ENCODE data around the gene NSG1.
"Not testable (repeated sequence)": the region's sequence is repeated elsewhere in the genome, so short reads cannot be mapped to it uniquely, and the experiment has no call there.

Gene NSG1

GRCh38 chr4:4411906-4412305, 25.0 kb downstream of the NSG1 start:
- DNase-seq = no peak
- intact Hi-C loops (cut with DNase I) = no loop called here

- intact Hi-C loops (cut with DNase I) = no loop called here
- DNase-seq = peak in 1 of 42 donors; percentile 3
These were observed 25.9 kb downstream of the NSG1 start for GRCh38 chr4:4412641-4413372.

DNA sequence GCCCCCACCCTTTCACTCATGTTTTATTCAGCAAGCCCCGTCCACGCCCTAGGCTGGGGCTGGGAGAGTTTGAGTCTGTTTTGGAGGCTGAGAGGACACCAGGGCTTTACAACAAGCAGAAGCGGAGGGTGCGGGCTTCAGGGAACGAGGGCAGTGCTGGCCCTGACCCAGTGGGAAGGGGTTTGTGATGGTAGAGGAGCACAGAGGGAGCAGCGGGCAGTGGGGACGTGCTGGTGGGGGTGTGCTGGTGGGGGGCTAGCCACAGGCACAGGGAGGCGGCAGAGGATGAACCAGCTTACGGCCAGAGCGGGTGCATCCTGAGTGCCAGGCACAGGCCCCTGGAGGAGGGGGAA, 26.4 kb downstream of the NSG1 start:
- intact Hi-C loops (cut with DNase I) = no loop called here
- no peak for DNase-seq

DNA sequence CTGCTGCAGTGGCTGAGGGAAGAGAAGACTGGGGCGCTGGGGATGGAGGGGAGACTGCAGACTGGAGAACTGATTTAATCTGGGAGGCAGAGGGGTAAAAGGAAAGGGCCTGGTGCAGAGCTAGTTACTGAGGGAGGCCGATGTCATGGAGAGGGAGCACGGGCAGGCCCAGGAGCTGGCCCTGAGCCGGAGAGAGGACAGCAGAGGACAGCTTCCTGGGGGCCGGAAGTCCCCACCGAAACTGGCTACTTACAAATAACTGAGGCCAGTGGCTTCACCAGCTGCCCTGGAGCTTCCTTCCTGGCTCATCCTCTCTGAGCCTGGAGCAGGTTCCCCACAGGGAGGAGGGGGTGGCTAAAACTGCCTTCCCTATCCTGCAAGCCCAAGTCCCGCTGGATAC, 26.9 kb downstream of the NSG1 start:
- no peak for DNase-seq
- intact Hi-C loops (cut with DNase I) = no loop called here

GRCh38 chr4:4415107-4415805, 28.4 kb downstream of the NSG1 start:
- DNase-seq = peak in 1 of 42 donors; percentile 12

GRCh38 chr4:4415806-4416805, 29.2 kb downstream of the NSG1 start:
- DNase-seq = peak in 2 of 42 donors; percentile 18 to 25
- intact Hi-C loops (cut with DNase I) = no loop called here

More at GRCh38 chr4:4415107-4415805, 28.4 kb downstream of the NSG1 start:
- intact Hi-C loops (cut with DNase I) = no loop called here

GRCh38 chr4:4416981-4417380, 30.1 kb downstream of the NSG1 start:
- peak in 6 of 42 donors; percentile 2 to 19 (median 14) for DNase-seq
- intact Hi-C loops (cut with DNase I) = no loop called here

GRCh38 chr4:4417886-4418285, 31.0 kb downstream of the NSG1 start:
- DNase-seq = peak in 6 of 42 donors; percentile 11 to 35 (median 20)

GRCh38 chr4:4418676-4419390, 31.9 kb downstream of the NSG1 start:
- peak in 5 of 42 donors; percentile 9 to 42 (median 18) for DNase-seq
- intact Hi-C loops (cut with DNase I) = no loop called here

More at GRCh38 chr4:4417886-4418285, 31.0 kb downstream of the NSG1 start:
- intact Hi-C loops (cut with DNase I) = no loop called here

- DNase-seq = peak in 2 of 42 donors; percentile 1 to 2
- intact Hi-C loops (cut with DNase I) = no loop called here
These were observed 33.0 kb downstream of the NSG1 start for GRCh38 chr4:4419896-4420295.

DNA sequence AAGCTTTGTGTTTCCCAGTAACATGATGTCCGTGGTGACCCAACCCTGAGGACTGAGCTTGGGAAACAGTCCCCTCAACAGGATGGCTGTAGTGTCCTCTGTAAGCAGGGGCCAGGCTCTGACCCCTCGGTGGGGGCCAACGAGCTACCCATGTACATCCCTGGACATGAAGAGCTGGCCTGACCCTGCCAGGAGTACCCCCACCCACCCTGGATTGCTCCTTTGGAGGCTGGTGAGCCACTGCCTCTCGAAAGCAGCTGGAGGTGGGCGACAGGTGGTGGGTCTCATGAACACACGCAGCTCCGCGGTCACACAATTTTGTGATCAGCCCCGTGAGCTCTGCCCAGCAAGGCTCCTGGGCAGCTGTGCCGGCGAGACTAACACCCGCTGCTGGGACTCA, 33.5 kb downstream of the NSG1 start:
- intact Hi-C loops (cut with DNase I) = no loop called here
- DNase-seq = peak in 2 of 42 donors; percentile 1 to 25

- intact Hi-C loops (cut with DNase I) = no loop called here
These were observed 34.5 kb downstream of the NSG1 start for GRCh38 chr4:4421356-4421755.

DNA sequence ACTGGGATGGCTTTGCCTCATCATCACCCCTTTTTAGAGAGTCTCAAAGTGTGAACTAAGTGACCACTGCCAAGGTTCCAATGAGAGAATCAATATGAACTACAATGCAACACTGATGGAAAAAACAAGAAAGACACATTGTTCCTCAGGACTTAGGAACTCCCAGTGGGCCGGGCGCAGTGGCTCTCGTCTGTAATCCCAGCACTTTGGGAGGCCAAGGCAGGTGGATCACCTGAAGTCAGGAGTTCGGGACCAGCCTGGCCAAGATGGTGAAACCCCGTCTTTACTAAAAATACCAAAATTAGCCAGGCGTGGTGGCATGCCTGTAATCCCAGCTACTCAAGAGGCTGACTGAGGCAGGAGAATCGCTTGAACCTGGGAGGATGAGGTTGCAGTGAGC, 35.2 kb downstream of the NSG1 start:
- peak in 1 of 42 donors; percentile 27 for DNase-seq
- intact Hi-C loops (cut with DNase I) = not testable (repeated sequence)

More at GRCh38 chr4:4421356-4421755, 34.5 kb downstream of the NSG1 start:
- DNase-seq = peak in 4 of 42 donors; percentile 5 to 22 (median 22)

DNA sequence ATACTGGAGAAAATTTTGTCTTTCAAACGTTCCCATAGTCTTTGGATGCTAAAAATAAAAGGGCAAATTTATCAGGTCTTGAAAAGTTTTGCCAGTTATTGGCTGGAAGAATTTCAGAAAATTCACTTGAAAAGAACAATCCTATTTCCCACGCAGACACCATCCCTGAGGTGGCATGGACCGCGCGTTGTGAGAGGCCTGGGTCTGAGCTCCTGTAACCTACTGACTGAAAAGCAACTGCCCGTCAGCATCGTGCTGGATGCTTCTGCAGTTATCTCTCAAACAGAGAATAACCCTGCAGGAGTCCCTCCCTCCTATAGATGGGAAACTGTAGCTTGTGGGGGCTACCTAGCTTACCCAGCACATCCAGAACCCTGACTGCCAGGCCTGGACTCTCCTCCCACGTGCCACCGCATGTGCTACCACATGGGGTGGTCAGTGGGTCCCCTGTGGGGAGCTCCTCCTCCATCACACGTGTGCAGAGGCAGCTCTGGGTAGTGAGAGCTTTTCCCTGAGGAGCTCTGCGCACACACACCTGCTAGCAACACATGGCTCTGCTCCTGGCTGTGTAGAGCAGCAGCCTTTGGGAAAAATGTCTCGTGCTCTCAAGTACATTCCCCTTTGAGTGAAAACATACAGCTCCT, 36.1 kb downstream of the NSG1 start:
- DNase-seq = peak in 5 of 42 donors; percentile 25 to 54 (median 41)
- intact Hi-C loops (cut with DNase I) = no loop called here

DNA sequence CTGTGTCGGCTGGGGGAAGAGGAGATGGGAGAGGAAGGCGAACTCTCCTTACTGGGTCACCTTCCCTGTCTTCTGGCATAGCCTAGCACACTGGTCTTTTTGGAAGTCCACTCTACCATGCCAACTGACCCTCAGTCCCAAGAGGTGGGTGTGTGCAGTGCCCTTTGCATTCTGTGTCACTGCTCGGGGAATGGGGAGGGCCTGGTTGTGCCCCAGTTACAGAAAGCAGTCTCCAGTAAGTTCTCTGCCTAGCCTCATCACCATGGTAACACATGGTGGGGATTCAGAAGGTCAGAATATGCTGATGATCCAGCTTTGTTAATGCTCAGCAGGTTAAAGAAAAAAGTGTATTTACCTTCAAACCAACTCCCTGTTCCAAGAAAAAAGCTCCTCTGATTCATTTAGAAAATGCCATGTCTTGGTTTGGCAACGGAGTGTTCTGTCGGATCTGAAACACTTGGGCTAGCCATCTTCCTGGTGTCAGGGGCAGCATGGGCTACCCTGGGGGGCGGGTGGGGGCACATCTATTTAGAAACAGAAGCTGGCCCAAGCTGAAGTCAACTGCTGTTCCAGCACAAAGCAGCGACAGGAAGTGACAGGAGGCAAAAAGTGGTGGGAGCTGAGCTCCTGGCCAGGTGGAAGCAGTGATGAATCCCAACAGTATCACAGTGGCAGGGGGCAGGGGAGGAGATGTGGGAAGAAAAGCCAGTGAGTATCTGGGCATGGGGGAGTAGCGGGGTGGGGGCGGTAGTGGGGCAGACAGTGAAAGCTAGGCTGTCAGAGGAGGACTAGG, 37.0 kb downstream of the NSG1 start:
- DNase-seq = peak in 7 of 42 donors; percentile 5 to 57 (median 40)
- intact Hi-C loops (cut with DNase I) = no loop called here

DNA sequence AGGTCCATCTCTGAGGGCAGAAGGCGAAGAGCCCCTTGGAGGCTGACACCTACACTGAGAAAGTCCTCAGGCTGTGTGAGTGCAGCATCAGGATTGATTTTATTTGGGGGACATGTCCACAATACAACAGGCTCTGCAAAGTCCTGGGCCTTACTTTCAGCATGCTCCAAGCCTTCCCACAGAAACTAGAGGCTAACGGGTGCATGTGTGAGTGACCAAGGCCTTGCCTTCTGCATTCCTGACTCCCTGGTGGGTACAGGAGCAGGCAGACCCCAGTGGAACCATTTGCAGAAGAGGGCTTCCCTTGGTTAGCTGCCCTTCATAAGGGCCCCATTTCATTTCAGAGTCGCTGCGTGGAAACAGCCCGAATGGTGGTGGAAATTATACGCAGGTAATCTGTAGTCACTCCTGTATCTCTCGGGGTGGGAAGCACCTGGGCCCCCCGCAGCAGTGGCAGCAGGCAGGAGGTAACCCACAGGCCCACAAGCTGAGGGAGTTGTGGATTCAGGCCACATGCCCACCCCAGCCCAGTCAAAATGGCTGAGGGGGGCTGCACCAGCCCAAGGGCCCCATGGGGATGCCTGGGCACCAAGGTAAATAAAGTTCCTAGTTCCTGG, 37.7 kb downstream of the NSG1 start:
- intact Hi-C loops (cut with DNase I) = no loop called here
- DNase-seq = peak in 2 of 42 donors; percentile 4 to 19

Measured in head of caudate nucleus (tissue), 42 donors.